Kidney glomerular epithelial cell (primary cell): ENCODE data around the gene SLC26A9.

Experiments used
- DNase-seq: peaks from one replicate; lab custom pipeline; 2025; lab: John Stamatoyannopoulos, UW

SLC26A9 gene

GRCh38 chr1:205973377-205974232, 30.3 kb upstream of the SLC26A9 start:
- no peak for DNase-seq

GRCh38 chr1:205972491-205973168, 29.4 kb upstream of the SLC26A9 start:
- DNase-seq = no peak

GRCh38 chr1:205972081-205972480, 28.8 kb upstream of the SLC26A9 start:
- no peak for DNase-seq

GRCh38 chr1:205971082-205971481, 27.8 kb upstream of the SLC26A9 start:
- DNase-seq = no peak

GRCh38 chr1:205970486-205970885, 27.2 kb upstream of the SLC26A9 start:
- DNase-seq = no peak

- no peak for DNase-seq
Measured at GRCh38 chr1:205969229-205969628, 26.0 kb upstream of the SLC26A9 start.

GRCh38 chr1:205967554-205968335, 24.5 kb upstream of the SLC26A9 start:
- peak; percentile 21 for DNase-seq

GRCh38 chr1:205965036-205965884, 22.0 kb upstream of the SLC26A9 start:
- DNase-seq = no peak

- peak; percentile 86 for DNase-seq
Measured at GRCh38 chr1:205963352-205964155, 20.3 kb upstream of the SLC26A9 start.

GRCh38 chr1:205962821-205963221, 19.6 kb upstream of the SLC26A9 start:
- no peak for DNase-seq

GRCh38 chr1:205961991-205962820, 18.9 kb upstream of the SLC26A9 start:
- peak; percentile 90 for DNase-seq

- DNase-seq = peak; percentile 47
Measured at GRCh38 chr1:205961405-205961804, 18.1 kb upstream of the SLC26A9 start.

- DNase-seq = no peak
Measured at GRCh38 chr1:205959789-205960188, 16.5 kb upstream of the SLC26A9 start.

- no peak for DNase-seq
Measured at GRCh38 chr1:205955499-205955898, 12.2 kb upstream of the SLC26A9 start.

GRCh38 chr1:205954819-205955404, 11.7 kb upstream of the SLC26A9 start:
- no peak for DNase-seq

- DNase-seq = no peak
Measured at GRCh38 chr1:205951746-205952145, 8.5 kb upstream of the SLC26A9 start.

GRCh38 chr1:205950826-205951549, 7.7 kb upstream of the SLC26A9 start:
- no peak for DNase-seq

- DNase-seq = no peak
Measured at GRCh38 chr1:205950280-205950679, 7.0 kb upstream of the SLC26A9 start.

GRCh38 chr1:205949753-205950152, 6.5 kb upstream of the SLC26A9 start:
- DNase-seq = no peak
